NCI-H460 (cell line): ENCODE measurements around the gene IL36G. TPM values are rescaled to one million over a fixed set of nuclear protein-coding genes. Genes with fewer than 3 reads are reported as not detected.

Source experiments
- DNase-seq: peaks from one replicate; pipeline ENCODE4 v3.0.0-alpha.2; 2016; ENCODE audit warnings: low read depth; ENCODE audit errors: extremely low read depth
- total RNA-seq: library from RNA; depleted of rRNA; stranded (reverse); fragments of >200 nt; shearing (Covaris generic); gene quantifications from 2 replicates; pipeline ENCODE4 v1.2.3, GENCODE V29; 2014

IL36G gene
- total RNA-seq, 1 experiment from 2014 or later = not detected

GRCh38 chr2:112967023-112967422 is 10.8 kb upstream of the IL36G start:
- no peak for DNase-seq

GRCh38 chr2:112972423-112973086 is 5.3 kb upstream of the IL36G start:
- DNase-seq = no peak

- no peak for DNase-seq
Observed at GRCh38 chr2:112973156-112973555, 4.7 kb upstream of the IL36G start.

- no peak for DNase-seq
Observed at GRCh38 chr2:112979731-112980130, 1.9 kb downstream of the IL36G start.

GRCh38 chr2:112980537-112980936 is 2.7 kb downstream of the IL36G start:
- DNase-seq = no peak

GRCh38 chr2:112985090-112985489 is 7.3 kb downstream of the IL36G start:
- DNase-seq = no peak

- DNase-seq = no peak
Observed at GRCh38 chr2:112989611-112990010, 11.8 kb downstream of the IL36G start.

- DNase-seq = no peak
Observed at GRCh38 chr2:112993831-112994230, 16.0 kb downstream of the IL36G start.

- DNase-seq = no peak
Observed at GRCh38 chr2:112994648-112995047, 16.8 kb downstream of the IL36G start.

- DNase-seq = no peak
Observed at GRCh38 chr2:112995346-112995920, 17.6 kb downstream of the IL36G start.

- DNase-seq = no peak
Observed at GRCh38 chr2:112996635-112997034, 18.8 kb downstream of the IL36G start.

GRCh38 chr2:112997151-112997550 is 19.3 kb downstream of the IL36G start:
- DNase-seq = no peak

GRCh38 chr2:113000436-113000835 is 22.6 kb downstream of the IL36G start:
- no peak for DNase-seq

GRCh38 chr2:113002677-113003076 is 24.9 kb downstream of the IL36G start:
- no peak for DNase-seq

- DNase-seq = no peak
Observed at GRCh38 chr2:113005030-113005509, 27.3 kb downstream of the IL36G start, which contains the start of gene IL36A. TSS of gene IL36A (plus strand) at chr2:113005459. CDS start at chr2:113005872, 413 bp downstream.

- DNase-seq = no peak
Observed at GRCh38 chr2:113007250-113007649, 29.4 kb downstream of the IL36G start.

- no peak for DNase-seq
Observed at GRCh38 chr2:113009622-113010021, 31.8 kb downstream of the IL36G start.

- no peak for DNase-seq
Observed at GRCh38 chr2:113010088-113010487, 32.3 kb downstream of the IL36G start.

- DNase-seq = no peak
Observed at GRCh38 chr2:113011108-113011507, 33.3 kb downstream of the IL36G start.

GRCh38 chr2:113012436-113013335 is 34.9 kb downstream of the IL36G start:
- DNase-seq = peak; percentile 22

GRCh38 chr2:113013336-113013661 is 35.5 kb downstream of the IL36G start:
- no peak for DNase-seq
